ENCODE data around the gene ALS2CL.

Gene ALS2CL

GRCh38 chr3:46695177-46695961, 1.9 kb upstream of the ALS2CL start:
- no peak overlapping the region for H3K4me3 ChIP-seq (replicated peaks; ENCODE audit: low read depth, low read length)
- TF ChIP-seq CTCF (IDR thresholded peaks at IDR 0.05; ENCODE audit: low read length, missing control alignments): peak; percentile 22
- peak; percentile 82 for DNase-seq (ENCODE audit: low read depth)

GRCh38 chr3:46694520-46694919, 1.0 kb upstream of the ALS2CL start:
- no peak for TF ChIP-seq CTCF (IDR thresholded peaks at IDR 0.05; ENCODE audit: low read length, missing control alignments)
- no peak overlapping the region for H3K4me3 ChIP-seq (replicated peaks; ENCODE audit: low read depth, low read length)
- DNase-seq (ENCODE audit: low read depth): no peak

- peak overlapping the region; percentile 59 for H3K4me3 ChIP-seq (replicated peaks; ENCODE audit: low read depth, low read length)
- TF ChIP-seq CTCF (IDR thresholded peaks at IDR 0.05; ENCODE audit: low read length, missing control alignments): no peak
- DNase-seq (ENCODE audit: low read depth): no peak
Observed at GRCh38 chr3:46693892-46694226, 380 bp upstream of the ALS2CL start.

GRCh38 chr3:46692566-46692990, 901 bp downstream of the ALS2CL start:
- DNase-seq (ENCODE audit: low read depth): no peak
- TF ChIP-seq CTCF (IDR thresholded peaks at IDR 0.05; ENCODE audit: low read length, missing control alignments): no peak
- H3K4me3 ChIP-seq (replicated peaks; ENCODE audit: low read depth, low read length): peak overlapping the region; percentile 59

GRCh38 chr3:46690798-46691197, 2.7 kb downstream of the ALS2CL start:
- no peak for DNase-seq (ENCODE audit: low read depth)
- TF ChIP-seq CTCF (IDR thresholded peaks at IDR 0.05; ENCODE audit: low read length, missing control alignments): no peak
- H3K4me3 ChIP-seq (replicated peaks; ENCODE audit: low read depth, low read length): no peak overlapping the region

- TF ChIP-seq CTCF (IDR thresholded peaks at IDR 0.05; ENCODE audit: low read length, missing control alignments): no peak
- no peak for DNase-seq (ENCODE audit: low read depth)
- no peak overlapping the region for H3K4me3 ChIP-seq (replicated peaks; ENCODE audit: low read depth, low read length)
Observed at GRCh38 chr3:46685446-46685845, 8.0 kb downstream of the ALS2CL start.

GRCh38 chr3:46684891-46685290, 8.6 kb downstream of the ALS2CL start:
- H3K4me3 ChIP-seq (replicated peaks; ENCODE audit: low read depth, low read length): no peak overlapping the region
- no peak for TF ChIP-seq CTCF (IDR thresholded peaks at IDR 0.05; ENCODE audit: low read length, missing control alignments)
- no peak for DNase-seq (ENCODE audit: low read depth)
